ENCODE measurements around the gene GMDS.

DNA sequence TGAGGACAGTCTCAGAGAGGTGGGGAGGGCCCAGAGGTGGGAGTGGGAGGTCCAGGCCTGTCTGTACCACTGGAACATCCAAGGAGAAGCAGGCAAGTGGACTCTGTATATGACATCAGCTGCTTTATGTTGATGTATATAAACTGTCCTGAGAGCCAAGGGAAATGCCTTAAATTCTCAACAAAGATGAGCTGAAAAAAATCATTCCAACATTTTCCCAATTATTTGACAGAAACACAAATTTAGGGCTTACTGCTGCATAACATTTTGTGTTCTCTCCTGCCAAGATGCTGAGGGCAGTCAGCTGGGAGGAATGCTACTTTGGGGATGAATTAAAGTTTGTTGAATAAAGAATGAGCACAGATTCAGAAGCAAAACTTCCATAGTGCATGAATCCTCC lies 582.9 kb downstream of the GMDS start:
- TF ChIP-seq, protein P1, sequence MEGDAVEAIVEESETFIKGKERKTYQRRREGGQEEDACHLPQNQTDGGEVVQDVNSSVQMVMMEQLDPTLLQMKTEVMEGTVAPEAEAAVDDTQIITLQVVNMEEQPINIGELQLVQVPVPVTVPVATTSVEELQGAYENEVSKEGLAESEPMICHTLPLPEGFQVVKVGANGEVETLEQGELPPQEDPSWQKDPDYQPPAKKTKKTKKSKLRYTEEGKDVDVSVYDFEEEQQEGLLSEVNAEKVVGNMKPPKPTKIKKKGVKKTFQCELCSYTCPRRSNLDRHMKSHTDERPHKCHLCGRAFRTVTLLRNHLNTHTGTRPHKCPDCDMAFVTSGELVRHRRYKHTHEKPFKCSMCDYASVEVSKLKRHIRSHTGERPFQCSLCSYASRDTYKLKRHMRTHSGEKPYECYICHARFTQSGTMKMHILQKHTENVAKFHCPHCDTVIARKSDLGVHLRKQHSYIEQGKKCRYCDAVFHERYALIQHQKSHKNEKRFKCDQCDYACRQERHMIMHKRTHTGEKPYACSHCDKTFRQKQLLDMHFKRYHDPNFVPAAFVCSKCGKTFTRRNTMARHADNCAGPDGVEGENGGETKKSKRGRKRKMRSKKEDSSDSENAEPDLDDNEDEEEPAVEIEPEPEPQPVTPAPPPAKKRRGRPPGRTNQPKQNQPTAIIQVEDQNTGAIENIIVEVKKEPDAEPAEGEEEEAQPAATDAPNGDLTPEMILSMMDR (optimal IDR thresholded peaks at IDR 0.05 in 1 of 3, IDR thresholded peaks at IDR 0.05 in 1 of 3, conservative IDR thresholded peaks at IDR 0.05 in 1 of 3; ENCODE audit: extremely low read depth in 1 of 3, insufficient read depth in 2 of 3, low read length in 3 of 3): no peak
- TF ChIP-seq EZH2 (IDR thresholded peaks at IDR 0.05; ENCODE audit: low read length): no peak

Data from keratinocyte (primary cell).